Colonic mucosa (tissue), 4 donors: ENCODE results near the gene ALDH2. TPM values are rescaled to one million over a fixed set of nuclear protein-coding genes. Genes with fewer than 3 reads are reported as not detected.

Experiments
- DNase-seq: peaks from one replicate; pipeline ENCODE4 v3.0.0-alpha.2; 2020
- H3K27ac ChIP-seq: fragments of 200-600 bp; one replicate; pipeline ENCODE4 v1.8.0; 2021
- H3K27me3 ChIP-seq: fragments of 200-600 bp; one replicate; pipeline ENCODE4 v1.8.0; 2021
- H3K36me3 ChIP-seq: fragments of 200-600 bp; one replicate; pipeline ENCODE4 v1.8.0; 2021
- H3K4me1 ChIP-seq: fragments of 200-600 bp; one replicate; pipeline ENCODE4 v1.8.0; 2021; ENCODE audit warnings: mild to moderate bottlenecking
- H3K4me3 ChIP-seq: fragments of 200-600 bp; one replicate; pipeline ENCODE4 v1.8.0; 2021
- H3K9ac ChIP-seq, 2 donors: one replicate each; pipeline ENCODE4 v1.7.0; 2013; ENCODE audit warnings: control low read depth in 2 of 2, low read depth in 2 of 2, low read length in 2 of 2
- H3K9me3 ChIP-seq: fragments of 200-600 bp; one replicate; pipeline ENCODE4 v1.8.0; 2021
- intact Hi-C: fragments of 100-400 bp; cut with DNase I; formaldehyde crosslinking; loops from one replicate; pipeline ENCODE4 v1.14.1; 2022
- total RNA-seq, 2 donors: library from RNA; stranded (reverse); fragmentation: NEBNext Ultra II Directional in 1 of 2; extraction: Animal tissue kit (Norgen Biotek cat#: 25700) in 1 of 2; gene quantifications; one replicate each; pipeline ENCODE4 v1.2.1, GENCODE V29; 2021
- TF ChIP-seq, protein P1 (sequence below): fragments of 200-600 bp; IDR thresholded peaks from one replicate; pipeline ENCODE4 v1.8.0; 2022; ENCODE audit warnings: antibody characterized with exemption, mild to moderate bottlenecking
- donor health status: healthy.
- donor health status: DM: no; HTN: no; CAD: no.
- donor health status: DM: no; HTN: no; CAD: no.

Gene ALDH2
- total RNA-seq, 2 donors from 2014 or later = 240 to 398 TPM

DNA sequence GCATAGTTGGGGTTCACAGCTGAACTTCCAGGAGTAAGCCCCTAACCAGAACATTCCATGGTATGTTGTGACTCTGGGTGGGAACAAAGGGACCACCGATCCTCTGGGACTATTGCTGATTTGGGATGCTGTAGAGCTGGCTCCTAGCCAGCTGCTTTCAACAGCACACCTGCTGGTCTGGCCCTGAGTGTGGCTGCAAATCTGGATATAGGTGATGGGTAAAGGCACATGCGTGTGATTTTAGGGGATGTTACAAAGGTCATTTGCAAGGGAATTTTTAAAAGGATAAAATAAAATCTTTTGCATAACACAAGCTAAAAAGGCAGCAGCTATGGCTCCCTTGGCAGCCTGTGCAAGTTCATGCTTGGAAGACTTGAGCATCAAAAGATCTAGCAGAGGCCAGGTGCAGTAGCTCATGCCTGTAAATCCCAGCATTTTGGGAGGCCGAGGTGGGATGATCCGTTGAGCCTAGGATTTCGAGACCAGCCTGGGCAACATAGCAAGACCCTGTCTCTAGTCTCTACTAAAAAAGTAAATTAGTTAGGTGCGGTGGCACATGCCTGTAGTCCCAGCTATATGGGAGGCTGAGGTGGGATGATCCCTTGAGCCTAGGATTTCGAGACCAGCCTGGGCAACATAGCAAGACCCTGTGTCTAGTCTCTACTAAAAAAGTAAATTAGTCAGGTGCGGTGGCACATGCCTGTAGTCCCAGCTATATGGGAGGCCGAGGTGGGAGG, 1.6 kb downstream of the ALDH2 start:
- peak overlapping the region; percentile 65 for H3K4me3 ChIP-seq
- peak overlapping the region; percentile 87 for H3K27ac ChIP-seq
- no peaks in the 10 kb centered on the region for H3K27me3 ChIP-seq
- no peak for DNase-seq
- peaks cover 20% of the 10 kb centered on the region for H3K4me1 ChIP-seq
- peak overlapping the region; percentile 30 to 98 for H3K9ac ChIP-seq
- no peaks in the 10 kb centered on the region for H3K9me3 ChIP-seq
- TF ChIP-seq, protein P1, sequence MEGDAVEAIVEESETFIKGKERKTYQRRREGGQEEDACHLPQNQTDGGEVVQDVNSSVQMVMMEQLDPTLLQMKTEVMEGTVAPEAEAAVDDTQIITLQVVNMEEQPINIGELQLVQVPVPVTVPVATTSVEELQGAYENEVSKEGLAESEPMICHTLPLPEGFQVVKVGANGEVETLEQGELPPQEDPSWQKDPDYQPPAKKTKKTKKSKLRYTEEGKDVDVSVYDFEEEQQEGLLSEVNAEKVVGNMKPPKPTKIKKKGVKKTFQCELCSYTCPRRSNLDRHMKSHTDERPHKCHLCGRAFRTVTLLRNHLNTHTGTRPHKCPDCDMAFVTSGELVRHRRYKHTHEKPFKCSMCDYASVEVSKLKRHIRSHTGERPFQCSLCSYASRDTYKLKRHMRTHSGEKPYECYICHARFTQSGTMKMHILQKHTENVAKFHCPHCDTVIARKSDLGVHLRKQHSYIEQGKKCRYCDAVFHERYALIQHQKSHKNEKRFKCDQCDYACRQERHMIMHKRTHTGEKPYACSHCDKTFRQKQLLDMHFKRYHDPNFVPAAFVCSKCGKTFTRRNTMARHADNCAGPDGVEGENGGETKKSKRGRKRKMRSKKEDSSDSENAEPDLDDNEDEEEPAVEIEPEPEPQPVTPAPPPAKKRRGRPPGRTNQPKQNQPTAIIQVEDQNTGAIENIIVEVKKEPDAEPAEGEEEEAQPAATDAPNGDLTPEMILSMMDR = no peak
- H3K36me3 ChIP-seq = no peaks in the 10 kb centered on the region
- intact Hi-C loops = no loop called here

DNA sequence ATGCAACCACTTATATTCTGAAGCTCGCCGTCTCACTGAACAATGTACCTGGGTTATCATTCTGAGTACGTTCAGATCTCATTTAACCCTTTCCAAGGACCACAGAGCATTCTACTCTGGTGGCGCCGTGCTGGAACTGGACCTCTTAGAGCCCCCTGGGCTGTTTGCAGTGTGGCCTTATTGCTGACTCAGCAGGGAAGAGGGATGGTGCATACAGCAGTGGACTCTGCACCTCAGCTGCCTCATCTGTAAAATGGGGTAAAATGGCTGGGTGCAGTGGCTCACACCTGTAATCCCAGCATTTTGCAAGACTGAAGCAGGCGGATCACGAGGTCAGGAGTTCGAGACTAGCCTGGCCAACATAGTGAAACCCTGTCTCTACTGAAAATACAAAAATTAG, 2.9 kb downstream of the ALDH2 start:
- Histone ChIP-seq H3K9me3 (no peaks in the 10 kb centered on the region), H3K27me3 (no peaks in the 10 kb centered on the region), H3K4me3 (no peak overlapping the region), H3K4me1 (peaks cover 29% of the 10 kb centered on the region), H3K27ac (peak overlapping the region; percentile 48), H3K9ac (no peak overlapping the region), H3K36me3 (no peaks in the 10 kb centered on the region)
- TF ChIP-seq, protein P1 = no peak
- intact Hi-C loops = no loop called here
- DNase-seq = no peak

DNA sequence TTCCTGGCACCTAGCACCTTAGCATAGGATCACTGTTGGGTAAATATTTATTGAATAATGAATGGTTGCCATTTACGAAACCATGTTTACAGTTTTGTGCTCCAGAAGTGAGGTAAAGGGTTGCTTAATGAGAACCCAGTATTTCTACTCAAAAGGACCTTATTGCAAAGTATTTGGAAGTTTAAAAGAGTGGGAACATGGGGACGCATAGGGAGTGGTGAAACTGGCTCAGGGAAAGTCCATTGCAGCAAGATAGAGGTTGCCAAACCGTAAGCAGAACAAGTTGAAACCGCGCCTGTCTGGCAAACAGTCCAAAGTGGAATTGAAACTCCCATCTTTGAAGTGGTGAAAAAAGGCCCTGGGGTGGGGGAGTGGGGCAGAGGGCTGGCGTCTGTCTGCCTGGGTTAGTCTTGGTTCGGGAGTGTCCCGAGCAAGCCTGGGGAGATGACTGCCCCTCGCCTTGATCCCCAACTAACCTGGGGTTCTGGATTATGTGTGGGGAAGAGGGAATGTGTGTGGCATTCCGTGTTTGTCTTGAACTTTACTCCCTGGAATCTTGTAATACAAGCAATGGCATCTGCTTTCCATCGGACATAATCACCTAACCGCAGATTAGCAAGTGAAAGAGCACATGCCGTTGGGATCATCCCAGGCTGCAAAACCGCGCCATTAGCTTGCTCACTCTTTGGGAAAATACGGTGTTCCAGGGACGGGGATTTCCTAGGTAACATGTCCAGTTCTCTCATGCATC, 7.2 kb downstream of the ALDH2 start:
- TF ChIP-seq, protein P1 = no peak
- Histone ChIP-seq H3K4me1 (peaks cover 44% of the 10 kb centered on the region), H3K27ac (peak overlapping the region; percentile 89), H3K36me3 (no peaks in the 10 kb centered on the region), H3K4me3 (no peak overlapping the region), H3K9ac (peak overlapping the region; percentile 26 to 87), H3K27me3 (no peaks in the 10 kb centered on the region), H3K9me3 (no peaks in the 10 kb centered on the region)
- DNase-seq = peak; percentile 89
- intact Hi-C loops = no loop called here

DNA sequence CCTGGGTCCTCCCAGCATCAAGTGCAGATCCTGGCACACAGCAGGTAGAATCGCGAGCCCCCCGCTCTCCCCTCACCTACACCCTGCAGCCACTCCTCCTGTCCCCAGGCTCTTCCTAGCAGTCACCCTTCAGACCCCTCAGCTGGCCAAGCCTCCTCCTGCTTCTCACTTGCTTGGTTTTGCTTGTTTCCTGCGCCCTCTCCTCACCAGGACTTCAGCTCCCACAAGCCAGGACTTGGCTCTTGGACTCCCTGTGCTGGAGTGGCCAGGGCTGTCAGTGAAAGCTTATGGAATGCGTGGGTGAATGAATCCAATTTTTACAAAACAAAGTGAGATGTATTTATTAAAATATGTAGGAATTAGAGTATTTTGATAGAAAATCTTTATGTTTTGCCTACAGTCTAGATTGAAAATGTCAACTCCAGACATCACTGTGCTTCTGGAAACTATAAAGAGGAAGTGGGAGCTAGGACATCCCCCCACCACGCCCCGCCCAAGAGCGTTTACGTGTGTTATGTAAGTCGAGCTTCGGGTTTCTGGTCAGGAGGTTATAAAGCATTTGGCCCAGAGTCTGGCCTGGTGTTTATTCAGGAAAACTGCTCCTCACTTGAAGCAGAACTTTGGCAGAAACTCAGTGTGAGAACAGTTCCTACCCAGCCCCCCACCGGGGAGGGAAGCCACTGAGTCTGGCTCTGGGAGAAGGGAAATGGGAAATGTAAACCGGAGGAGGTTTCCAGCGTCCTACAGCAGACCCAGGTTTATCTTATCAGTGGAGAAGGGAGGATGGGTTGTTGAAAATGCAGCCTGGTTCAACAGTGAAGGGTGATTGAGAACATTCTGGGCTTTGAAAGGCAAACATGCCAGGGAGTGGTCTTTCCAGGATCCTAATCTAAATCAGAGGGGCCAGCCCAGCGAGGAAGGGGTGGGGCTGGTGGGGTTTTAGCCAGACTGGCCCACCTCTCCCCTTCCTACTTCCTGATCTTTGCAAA, 8.8 kb downstream of the ALDH2 start:
- H3K36me3 ChIP-seq = no peaks in the 10 kb centered on the region

More for the DNA sequence above, 8.8 kb downstream of the ALDH2 start:
- TF ChIP-seq, protein P1 = no peak
- H3K9me3 ChIP-seq = no peaks in the 10 kb centered on the region
- DNase-seq = peak; percentile 93
- no peaks in the 10 kb centered on the region for H3K27me3 ChIP-seq
- H3K27ac ChIP-seq = peak overlapping the region; percentile 89
- peaks cover 45% of the 10 kb centered on the region for H3K4me1 ChIP-seq
- intact Hi-C loops = no loop called here
- peak overlapping the region; percentile 52 to 87 for H3K9ac ChIP-seq
- H3K4me3 ChIP-seq = no peak overlapping the region
